Colonic mucosa (tissue), 4 donors: ENCODE results near the gene ZC3HAV1L. TPM values are rescaled to one million over a fixed set of nuclear protein-coding genes. Genes with fewer than 3 reads are reported as not detected.

Experiments used
- DNase-seq: peaks from one replicate; pipeline ENCODE4 v3.0.0-alpha.2; 2020
- H3K27ac ChIP-seq: fragments of 200-600 bp; one replicate; pipeline ENCODE4 v1.8.0; 2021
- H3K27me3 ChIP-seq: fragments of 200-600 bp; one replicate; pipeline ENCODE4 v1.8.0; 2021
- H3K36me3 ChIP-seq: fragments of 200-600 bp; one replicate; pipeline ENCODE4 v1.8.0; 2021
- H3K4me1 ChIP-seq: fragments of 200-600 bp; one replicate; pipeline ENCODE4 v1.8.0; 2021; ENCODE audit warnings: mild to moderate bottlenecking
- H3K4me3 ChIP-seq: fragments of 200-600 bp; one replicate; pipeline ENCODE4 v1.8.0; 2021
- H3K9ac ChIP-seq, 2 donors: one replicate each; pipeline ENCODE4 v1.7.0; 2013; ENCODE audit warnings: control low read depth in 2 of 2, low read depth in 2 of 2, low read length in 2 of 2
- H3K9me3 ChIP-seq: fragments of 200-600 bp; one replicate; pipeline ENCODE4 v1.8.0; 2021
- intact Hi-C: fragments of 100-400 bp; cut with DNase I; formaldehyde crosslinking; loops from one replicate; pipeline ENCODE4 v1.14.1; 2022
- total RNA-seq, 2 donors: library from RNA; stranded (reverse); fragmentation: NEBNext Ultra II Directional in 1 of 2; extraction: Animal tissue kit (Norgen Biotek cat#: 25700) in 1 of 2; gene quantifications; one replicate each; pipeline ENCODE4 v1.2.1, GENCODE V29; 2021
- TF ChIP-seq, protein P1 (sequence below): fragments of 200-600 bp; IDR thresholded peaks from one replicate; pipeline ENCODE4 v1.8.0; 2022; ENCODE audit warnings: antibody characterized with exemption, mild to moderate bottlenecking
- donor health status: healthy.
- donor health status: DM: no; HTN: no; CAD: no.
- donor health status: DM: no; HTN: no; CAD: no.

Gene ZC3HAV1L
- total RNA-seq, 2 donors from 2014 or later, result 10.9 to 11.7 TPM

DNA sequence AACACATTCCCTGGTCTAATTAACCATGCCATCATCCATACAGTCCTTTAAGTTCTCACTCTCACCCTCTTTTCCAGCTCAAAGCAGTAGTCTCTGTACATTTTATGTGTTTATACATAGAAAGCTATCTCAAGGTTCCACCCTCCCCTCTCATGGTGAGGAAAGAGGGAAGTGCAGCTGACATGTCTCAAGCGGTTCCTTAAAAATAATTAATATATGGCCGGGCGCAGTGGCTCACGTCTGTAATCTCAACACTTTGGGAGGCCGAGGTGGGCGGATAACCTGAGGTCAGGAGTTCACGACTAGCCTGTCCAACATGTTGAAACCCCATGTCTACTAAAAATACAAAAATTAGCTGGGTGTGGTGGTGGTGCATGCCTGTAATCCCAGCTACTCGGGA is 37.0 kb upstream of the ZC3HAV1L start:
- intact Hi-C loops, result no loop called here
- H3K9ac ChIP-seq, result no peak overlapping the region
- H3K27ac ChIP-seq, result no peak overlapping the region
- no peaks in the 10 kb centered on the region for H3K4me1 ChIP-seq
- H3K9me3 ChIP-seq, result no peaks in the 10 kb centered on the region
- peaks cover 11% of the 10 kb centered on the region for H3K36me3 ChIP-seq
- H3K4me3 ChIP-seq, result no peak overlapping the region
- H3K27me3 ChIP-seq, result no peaks in the 10 kb centered on the region
- TF ChIP-seq, protein P1, sequence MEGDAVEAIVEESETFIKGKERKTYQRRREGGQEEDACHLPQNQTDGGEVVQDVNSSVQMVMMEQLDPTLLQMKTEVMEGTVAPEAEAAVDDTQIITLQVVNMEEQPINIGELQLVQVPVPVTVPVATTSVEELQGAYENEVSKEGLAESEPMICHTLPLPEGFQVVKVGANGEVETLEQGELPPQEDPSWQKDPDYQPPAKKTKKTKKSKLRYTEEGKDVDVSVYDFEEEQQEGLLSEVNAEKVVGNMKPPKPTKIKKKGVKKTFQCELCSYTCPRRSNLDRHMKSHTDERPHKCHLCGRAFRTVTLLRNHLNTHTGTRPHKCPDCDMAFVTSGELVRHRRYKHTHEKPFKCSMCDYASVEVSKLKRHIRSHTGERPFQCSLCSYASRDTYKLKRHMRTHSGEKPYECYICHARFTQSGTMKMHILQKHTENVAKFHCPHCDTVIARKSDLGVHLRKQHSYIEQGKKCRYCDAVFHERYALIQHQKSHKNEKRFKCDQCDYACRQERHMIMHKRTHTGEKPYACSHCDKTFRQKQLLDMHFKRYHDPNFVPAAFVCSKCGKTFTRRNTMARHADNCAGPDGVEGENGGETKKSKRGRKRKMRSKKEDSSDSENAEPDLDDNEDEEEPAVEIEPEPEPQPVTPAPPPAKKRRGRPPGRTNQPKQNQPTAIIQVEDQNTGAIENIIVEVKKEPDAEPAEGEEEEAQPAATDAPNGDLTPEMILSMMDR, result no peak
- no peak for DNase-seq

DNA sequence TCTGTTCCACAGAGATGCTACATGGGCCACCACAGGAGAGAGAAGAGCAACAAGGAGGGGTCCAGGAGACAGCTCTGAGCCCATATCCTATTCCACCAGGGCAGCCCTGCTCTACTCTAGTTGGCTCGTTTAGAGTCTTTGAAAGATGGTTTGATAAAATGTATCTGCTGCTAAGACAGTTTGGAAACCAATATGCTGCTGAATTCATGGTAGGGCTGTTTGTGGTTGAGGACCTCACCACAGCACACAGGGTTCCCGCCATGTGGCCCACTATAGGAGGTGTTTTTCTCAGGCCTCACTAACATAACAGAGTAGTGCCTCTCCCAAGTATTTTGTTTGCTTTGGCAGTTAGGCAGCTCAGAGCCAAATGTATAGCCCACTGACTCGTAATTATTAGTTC is 35.8 kb upstream of the ZC3HAV1L start:
- intact Hi-C loops, result no loop called here
- Histone ChIP-seq H3K9me3 (no peaks in the 10 kb centered on the region), H3K9ac (no peak overlapping the region), H3K27ac (no peak overlapping the region), H3K36me3 (peaks cover 11% of the 10 kb centered on the region), H3K4me1 (no peaks in the 10 kb centered on the region), H3K27me3 (no peaks in the 10 kb centered on the region), H3K4me3 (no peak overlapping the region)
- no peak for DNase-seq
- TF ChIP-seq, protein P1, result no peak

DNA sequence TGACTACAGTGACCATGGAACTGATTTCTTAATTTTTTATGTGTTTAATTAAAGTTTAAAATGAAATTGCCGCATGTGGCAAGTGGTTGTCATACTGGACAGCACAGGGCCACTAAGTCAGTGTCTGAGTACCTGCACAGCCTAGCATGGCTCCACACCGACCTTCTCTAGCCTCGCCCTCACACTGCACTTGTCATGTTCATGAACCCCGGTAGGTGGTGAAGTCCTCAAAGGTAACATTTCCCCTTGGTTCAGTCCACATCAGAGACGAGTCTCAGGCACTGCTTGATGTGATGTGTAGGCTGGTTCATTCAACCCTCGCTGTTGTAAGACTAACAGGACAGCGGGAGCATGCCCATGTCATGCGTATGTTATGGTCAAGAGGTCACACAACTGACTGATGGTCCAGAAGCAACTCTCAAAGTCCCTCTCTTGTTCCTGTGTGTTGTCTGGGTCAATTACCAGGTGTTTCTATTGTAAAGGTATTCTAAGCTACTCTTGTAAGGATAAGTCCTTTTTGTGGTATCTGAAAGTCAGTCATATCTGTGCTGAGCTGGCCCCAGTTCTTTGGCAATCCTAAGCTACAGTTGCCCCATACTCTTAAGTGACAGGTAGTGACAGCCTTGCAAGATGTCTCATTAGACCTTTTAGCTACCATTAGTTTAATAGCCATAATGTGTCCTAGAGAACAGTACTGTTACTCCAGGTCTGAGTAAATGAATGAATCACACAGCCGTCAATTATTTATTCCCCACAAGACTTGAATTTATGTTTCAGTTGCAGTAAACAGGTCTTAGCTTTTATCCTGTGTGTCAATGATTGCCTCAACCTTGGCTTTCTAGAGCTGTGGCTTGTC is 32.9 kb upstream of the ZC3HAV1L start:
- Histone ChIP-seq H3K9ac (no peak overlapping the region), H3K4me1 (no peaks in the 10 kb centered on the region), H3K9me3 (no peaks in the 10 kb centered on the region), H3K4me3 (no peak overlapping the region), H3K27me3 (no peaks in the 10 kb centered on the region), H3K27ac (no peak overlapping the region), H3K36me3 (peaks cover 16% of the 10 kb centered on the region)
- TF ChIP-seq, protein P1, result no peak
- no peak for DNase-seq
- intact Hi-C loops, result no loop called here

DNA sequence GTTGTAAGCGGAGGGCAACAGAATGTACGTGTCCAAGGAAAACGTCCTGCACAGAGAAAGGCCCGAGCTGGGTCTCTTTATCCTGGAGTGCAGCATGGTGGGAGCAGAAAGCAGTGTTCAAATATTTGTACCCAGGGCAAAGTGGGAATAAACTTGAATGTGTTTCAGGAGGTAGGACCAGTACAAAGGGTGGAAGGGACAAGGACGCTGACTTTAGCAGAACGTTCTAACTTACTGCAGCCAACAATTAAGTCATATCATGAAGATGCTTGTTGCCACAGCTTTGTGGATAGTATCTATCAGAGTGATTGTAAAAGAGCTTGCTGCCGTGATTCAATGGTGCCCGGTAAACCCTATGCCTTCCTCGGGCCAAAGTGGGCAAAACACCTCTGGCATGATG is 30.5 kb upstream of the ZC3HAV1L start:
- H3K9me3 ChIP-seq, result no peaks in the 10 kb centered on the region
- H3K36me3 ChIP-seq, result peaks cover 12% of the 10 kb centered on the region
- no peak for DNase-seq
- intact Hi-C loops, result no loop called here
- no peak overlapping the region for H3K27ac ChIP-seq
- TF ChIP-seq, protein P1, result no peak
- H3K27me3 ChIP-seq, result no peaks in the 10 kb centered on the region
- no peak overlapping the region for H3K9ac ChIP-seq
- no peak overlapping the region for H3K4me3 ChIP-seq
- no peaks in the 10 kb centered on the region for H3K4me1 ChIP-seq

DNA sequence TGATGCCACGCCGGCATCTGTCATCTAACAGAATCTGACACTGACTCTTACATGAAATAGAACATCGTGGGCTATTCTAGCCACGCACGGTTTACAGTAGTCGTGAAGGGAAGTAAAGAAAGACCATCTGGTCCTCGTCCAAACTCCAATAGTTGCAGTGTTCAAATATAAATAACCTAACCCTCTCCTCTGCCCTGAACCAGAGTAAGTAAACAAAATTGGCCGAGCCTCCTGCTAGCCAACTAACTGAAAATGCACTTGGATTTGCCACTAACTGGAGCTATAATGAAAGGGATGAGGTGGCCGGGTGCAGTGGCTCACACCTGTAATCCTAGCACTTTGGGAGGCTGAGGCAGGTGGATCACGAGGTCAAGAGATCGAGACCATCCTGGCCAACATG is 29.5 kb upstream of the ZC3HAV1L start:
- Histone ChIP-seq H3K9ac (no peak overlapping the region), H3K27me3 (no peaks in the 10 kb centered on the region), H3K27ac (no peak overlapping the region), H3K4me1 (no peaks in the 10 kb centered on the region), H3K4me3 (no peak overlapping the region), H3K9me3 (no peaks in the 10 kb centered on the region), H3K36me3 (peaks cover 13% of the 10 kb centered on the region)
- TF ChIP-seq, protein P1, result no peak
- no peak for DNase-seq
- intact Hi-C loops, result no loop called here
